ENCODE data around the gene TCIRG1.

TCIRG1 gene

DNA sequence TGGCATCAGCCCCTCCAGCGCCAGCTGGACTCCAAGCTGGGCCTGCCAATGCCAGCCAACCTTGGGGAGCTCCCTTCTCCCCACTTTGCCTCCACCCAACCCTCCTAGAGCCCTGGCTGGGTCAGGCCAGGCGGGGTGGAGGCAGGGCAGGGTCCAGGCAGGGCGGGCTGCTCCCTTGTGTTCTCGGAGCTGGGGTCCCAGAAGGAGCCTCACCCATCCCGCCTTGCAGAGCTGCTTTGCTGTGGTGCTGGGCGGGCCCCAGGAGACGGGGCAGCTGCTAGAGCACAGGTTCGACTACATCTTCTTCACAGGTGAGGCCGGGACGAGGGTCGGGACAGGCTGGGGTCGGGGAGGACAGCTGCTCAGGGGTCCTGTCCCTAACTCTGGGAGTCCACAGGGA lies 19.3 kb upstream of the TCIRG1 start:
- no peak for DNase-seq

DNA sequence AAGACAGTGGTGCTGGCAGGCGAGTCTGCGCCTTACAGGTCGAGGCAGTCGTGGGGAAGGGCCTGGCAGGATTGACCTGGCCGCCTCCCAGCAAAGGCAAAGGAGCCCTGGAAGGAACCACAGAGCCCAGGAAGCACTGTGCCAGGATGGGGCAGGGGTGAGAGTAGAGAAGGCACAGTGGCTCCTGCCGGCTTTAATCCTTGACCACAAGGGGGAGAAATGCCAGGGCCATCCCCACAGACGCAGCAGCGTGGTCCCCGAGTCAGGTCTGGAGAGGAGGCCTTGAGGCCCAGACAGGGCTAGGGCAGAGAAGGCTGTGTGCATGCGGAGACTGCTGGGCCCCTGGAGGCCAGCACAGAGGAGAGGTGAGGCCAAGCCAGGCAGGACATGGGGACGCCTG lies 18.2 kb upstream of the TCIRG1 start:
- no peak for DNase-seq

DNA sequence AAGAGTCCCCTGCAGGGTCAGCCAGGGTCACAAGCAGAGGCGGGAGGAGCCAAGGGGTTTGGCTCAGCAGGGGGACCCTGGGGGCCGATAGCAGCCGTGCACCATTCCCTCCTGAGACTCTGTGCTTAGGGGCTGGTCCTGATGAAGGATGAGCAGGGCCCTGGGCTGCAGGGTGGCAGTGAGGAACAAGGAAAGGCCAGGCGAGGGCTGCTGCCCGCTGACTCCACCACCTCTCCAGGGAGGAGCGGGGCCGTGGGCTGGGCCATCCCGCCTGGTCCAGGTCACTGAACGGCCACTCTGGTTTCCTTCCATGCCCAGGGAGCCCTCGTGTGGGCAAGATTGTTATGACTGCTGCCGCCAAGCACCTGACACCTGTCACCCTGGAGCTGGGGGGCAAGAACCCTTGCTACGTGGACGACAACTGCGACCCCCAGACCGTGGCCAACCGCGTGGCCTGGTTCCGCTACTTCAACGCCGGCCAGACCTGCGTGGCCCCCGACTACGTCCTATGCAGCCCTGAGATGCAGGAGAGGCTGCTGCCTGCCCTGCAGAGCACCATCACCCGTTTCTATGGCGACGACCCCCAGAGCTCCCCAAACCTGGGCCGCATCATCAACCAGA lies 17.5 kb upstream of the TCIRG1 start:
- no peak for DNase-seq

DNA sequence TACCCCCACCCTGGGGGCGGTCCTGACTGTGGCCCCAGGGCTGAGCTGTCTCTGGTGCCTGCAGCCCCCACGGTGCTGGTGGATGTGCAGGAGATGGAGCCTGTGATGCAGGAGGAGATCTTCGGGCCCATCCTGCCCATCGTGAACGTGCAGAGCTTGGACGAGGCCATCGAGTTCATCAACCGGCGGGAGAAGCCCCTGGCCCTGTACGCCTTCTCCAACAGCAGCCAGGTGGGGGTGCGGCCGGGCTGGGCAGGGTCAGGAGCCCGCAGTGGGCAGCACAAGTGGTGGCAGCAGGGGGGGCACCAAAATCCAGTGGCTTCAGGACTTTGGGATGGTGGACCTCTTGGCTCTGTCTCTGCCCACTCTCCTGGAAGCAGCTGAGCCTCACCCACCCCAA lies 16.3 kb upstream of the TCIRG1 start:
- DNase-seq: no peak

DNA sequence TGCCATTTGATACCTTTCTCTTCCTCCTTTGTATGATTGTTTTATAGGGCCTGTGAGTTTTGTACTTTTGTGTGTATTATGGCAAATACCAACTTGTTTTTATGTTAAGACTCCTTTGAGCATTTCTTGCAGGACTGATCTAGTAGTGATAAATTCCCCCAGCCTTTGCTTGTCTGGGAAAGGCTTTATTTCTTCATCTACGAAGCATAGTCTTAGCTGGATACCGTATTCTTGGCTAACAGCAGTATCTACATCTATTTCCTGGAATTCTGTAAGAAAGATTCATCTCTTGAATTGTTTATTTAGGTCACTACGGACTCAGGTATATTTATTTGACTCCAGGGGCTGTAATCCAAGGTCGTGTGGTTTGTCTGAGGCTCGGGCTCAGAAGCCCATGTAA lies 14.3 kb upstream of the TCIRG1 start:
- DNase-seq: no peak

DNA sequence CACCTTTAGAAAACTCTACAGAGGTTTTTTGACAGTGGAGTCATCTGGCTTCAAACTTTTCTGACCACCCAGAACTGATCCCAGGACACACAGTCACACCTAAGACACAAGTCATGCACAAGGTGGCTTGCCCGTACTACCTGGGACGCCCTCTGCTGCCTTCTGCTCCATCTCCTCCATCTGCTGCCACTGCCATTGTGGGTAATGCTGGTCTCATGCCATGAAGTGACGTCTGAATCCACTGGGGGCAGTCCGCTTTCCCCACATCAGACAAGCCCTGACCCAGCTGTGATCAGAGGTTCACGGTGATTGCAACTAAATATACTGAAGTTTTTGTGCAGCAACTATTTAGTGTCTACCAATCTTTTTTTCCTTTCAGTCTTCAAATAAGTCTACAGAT lies 13.8 kb upstream of the TCIRG1 start:
- DNase-seq: no peak

DNA sequence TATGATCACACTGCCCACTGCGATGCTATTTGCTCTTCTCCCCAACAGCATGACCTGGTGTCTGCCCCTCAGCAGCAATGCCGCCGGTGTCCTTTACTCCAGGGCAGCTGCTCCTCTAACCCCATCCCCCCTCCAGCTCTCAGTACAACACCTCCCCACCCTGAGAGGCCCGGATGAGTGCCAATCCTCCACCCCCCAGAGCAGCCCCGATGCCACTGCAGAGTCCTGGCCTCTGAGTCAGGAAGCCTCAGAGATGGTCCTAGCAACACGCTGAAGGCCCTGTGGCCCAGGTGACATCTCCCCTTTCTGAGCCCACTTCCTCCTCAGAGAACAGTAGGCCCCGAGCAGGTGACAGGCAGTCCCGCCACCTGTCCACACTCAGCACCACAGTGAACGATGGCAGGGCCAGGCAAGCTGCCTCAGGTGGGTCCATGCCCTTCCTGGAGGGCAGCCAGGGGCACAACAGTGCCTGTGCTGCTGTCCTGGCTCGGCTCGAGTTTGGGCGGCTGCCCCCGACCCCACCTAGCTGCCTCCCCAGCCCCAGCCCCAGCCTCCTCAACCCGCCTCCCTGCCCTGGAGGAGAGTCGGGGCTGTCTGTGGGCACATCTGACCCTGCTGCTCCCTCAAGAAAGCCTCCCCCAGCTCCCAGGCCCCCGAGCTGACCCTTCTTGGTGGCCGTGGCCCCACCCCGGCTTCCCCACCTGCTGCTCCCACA lies 12.3 kb upstream of the TCIRG1 start:
- no peak for DNase-seq

DNA sequence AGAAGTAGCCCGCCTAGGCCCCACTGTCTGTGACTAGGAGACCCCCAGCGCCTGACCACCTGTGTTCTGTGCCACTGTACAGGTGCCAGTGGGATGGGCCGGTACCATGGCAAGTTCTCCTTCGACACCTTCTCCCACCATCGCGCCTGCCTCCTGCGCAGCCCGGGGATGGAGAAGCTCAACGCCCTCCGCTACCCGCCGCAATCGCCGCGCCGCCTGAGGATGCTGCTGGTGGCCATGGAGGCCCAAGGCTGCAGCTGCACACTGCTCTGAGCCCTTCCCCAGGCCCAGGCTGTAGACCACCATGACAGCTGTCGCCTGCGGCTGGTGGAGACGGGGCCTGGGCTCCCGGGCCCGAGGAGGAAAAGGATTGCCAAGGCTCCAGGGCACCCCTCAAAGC lies 11.2 kb upstream of the TCIRG1 start:
- no peak for DNase-seq

DNA sequence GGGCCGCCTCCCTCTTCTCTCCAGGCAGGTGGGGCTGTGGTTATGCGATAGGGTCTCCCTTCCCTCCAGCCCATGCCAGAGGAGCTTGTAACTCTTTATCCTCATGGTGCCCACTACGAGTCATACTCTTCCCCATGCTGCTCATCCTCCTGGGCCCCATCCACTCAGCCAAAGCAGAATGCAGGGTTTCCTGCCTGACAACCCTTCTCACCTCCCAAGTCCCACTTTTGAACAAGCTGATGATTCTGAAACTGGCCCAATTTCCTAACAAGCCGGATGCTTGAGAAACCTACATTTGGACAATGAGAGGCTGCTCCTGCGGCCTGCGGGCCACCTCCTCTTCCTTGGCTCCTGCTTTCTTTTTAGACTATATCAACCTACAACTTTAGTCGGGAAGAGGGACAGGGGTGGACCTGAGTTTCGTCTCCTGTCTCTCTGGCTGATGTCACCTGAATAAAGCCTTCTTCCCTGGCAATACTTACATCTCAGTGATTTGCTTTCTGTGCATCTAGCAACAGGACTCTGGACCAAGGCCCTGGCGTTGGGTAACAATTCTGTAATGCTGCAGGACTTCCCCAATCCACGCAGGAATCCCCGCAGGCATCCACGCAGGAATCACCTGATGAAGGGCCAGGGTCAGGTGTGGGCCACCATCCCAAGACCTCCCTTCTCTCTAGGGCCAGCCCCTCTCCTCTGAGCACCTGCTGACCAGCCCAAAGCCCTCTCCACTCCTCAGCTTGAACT lies 9.9 kb upstream of the TCIRG1 start:
- no peak for DNase-seq

DNA sequence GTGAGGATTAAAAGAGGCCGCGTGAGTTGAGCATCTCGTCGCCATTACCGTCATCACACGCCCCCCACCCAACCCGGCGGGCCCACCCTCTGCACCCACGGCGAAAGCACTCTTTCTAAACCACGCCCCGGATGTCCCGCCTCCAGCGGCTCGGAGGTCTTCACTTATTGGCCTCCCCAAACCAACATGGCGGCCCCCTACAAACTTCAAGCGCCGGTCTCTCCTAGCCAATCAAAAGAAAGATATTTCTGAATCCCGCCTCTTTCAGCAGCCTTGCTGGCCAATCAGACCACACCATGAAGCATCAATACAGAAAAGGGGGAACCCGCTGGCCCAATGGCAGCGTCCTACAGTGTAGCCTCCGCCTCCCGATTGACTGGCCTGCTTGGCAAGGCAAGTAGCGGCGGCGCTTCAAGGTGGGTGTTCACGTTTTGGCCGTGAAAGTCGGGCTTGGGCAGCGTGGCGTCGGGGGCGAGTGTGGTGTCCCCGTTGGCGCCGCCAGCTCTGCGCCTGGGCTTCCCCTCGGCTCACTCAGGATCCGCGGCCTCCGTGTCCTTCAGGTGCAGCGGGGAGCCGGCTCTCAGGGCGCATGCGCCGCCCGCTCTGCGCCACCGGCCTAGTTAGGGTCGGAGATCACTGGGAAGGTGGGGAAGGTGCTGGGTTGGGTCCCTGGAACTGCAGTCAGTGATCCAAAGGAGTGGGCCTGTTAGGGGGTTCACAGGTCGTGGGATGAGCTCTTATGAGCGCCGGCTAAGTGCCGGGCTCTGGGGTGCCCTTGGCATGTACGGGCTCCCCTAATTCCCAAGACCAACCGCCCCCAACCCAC lies 8.3 kb upstream of the TCIRG1 start, which contains the start of gene NDUFS8:
NDUFS8 (plus strand) TSS at position 364 of the 826 bp plus-strand sequence. CDS start 1,471 bp downstream, outside the sequence.
- peak; percentile 99 for DNase-seq

DNA sequence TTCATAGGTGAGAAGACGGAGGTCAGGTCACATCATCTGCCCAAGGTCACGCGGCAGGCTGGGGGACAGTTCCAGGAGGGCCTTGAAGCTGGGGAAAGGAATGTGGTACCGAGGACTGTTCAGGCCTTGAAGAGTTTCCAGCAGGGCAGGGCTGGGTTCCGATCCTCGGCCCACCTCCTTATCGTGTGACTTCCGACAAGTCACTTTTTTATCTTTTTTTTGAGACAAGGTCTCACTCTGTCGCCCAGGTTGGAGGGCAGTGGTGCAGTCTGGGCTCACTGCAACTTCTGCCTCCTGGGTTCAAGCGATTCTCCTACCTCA lies 7.7 kb upstream of the TCIRG1 start:
- DNase-seq: no peak

DNA sequence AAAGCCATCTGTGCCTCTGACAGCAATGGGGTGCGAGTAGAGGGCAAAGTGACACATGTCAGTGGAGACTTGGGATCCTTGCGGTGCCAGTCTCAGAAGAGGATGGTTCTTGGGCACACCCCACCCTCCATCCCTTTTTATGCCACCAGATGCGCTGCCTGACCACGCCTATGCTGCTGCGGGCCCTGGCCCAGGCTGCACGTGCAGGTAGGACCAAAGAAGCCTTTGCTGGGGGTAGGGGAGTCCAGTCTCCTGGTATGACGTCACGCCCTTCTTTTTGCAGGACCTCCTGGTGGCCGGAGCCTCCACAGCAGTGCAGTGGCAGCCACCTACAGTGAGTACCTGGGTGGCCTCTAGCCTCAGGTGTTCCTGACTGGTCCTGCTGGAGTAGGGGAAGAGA lies 6.8 kb upstream of the TCIRG1 start:
- no peak for DNase-seq

DNA sequence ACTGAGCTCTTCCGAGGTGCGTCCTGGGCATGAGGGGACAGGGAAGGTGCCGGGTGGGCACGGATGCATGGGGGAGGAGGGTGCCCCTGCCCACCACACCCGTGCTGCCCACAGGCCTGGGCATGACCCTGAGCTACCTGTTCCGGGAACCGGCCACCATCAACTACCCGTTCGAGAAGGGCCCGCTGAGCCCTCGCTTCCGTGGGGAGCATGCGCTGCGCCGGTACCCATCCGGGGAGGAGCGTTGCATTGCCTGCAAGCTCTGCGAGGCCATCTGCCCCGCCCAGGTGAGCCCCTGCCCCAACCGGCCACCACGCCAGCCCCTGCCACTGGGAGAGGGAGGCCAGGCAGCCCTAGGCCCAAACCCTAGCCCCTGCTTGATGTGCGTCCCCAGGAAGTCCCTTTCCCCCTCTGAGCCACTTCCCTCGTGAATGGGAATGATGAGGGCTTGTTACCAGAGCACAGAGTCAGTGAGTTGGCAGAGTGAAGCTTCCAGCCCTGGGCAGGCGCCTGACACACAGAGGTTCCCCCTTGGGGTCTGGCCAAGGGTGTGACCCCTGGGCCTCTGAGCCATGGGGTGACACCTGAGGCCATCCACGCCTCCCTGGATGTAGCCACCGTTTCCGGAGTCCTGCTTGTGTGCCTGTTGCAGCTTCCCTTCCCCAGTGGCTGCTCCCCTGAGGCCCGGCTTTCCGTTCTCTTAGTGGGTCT lies 5.7 kb upstream of the TCIRG1 start:
- DNase-seq: no peak

DNA sequence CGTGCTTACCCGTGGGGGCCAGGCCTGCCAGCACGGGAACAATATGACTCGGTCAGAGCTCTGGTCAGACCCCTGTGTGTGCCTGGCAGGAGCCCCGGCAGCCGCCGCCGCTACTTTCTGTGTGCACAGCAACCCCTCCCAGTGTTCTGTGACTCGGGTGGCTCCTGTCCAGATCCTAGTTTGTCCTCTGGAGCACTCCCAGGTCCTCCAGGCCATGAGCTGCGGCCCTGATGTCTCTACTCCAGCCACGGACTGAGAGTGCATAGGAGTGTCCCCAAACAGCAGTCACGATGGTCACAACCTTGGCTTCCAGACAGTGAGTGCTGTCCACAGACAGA lies 5.1 kb upstream of the TCIRG1 start:
- DNase-seq: no peak

DNA sequence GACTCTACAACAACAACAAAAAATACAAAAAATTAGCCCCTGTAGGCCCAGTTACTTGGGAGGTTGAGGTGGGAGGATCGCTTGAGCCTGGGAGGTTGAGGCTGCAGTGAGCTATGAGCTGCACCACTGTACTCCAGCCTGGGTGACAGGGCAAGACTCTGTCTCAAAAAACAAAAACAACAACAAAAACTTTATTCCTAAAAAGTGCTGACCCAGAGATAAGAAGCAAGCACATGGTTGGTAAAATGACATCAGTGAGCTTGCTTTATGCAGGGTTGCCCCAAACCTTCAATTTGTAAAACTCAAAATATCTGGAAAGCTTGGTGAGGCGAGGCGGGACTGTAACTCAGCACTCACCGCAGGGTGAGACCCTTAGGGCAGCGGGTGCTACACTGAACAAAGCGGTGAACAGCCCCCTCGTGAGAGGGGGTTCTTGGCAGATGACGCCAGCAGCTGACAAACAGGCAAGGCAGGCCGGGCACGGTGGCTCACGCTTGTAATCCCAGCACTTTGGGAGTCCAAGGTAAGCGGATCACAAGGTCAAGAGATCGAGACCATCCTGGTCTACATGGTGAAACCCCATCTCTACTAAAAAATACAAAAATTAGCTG lies 3.5 kb upstream of the TCIRG1 start:
- DNase-seq: no peak

DNA sequence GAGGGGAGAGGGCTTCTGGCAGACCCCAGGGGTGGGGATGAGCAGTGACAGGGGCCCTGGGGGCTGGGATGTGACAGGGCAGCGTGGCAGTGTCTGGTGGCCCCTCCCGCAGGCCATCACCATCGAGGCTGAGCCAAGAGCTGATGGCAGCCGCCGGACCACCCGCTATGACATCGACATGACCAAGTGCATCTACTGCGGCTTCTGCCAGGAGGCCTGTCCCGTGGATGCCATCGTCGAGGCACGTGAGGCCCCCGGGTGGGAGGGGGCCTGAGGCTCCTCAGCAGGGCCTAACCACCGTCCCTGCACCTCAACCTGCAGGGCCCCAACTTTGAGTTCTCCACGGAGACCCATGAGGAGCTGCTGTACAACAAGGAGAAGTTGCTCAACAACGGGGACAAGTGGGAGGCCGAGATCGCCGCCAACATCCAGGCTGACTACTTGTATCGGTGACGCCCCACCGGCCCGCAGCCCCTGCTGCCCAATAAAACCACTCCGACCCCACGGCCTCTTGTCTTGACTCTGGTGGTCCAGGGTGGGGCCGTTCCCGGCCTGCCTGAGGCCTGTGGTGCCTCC lies 2.6 kb upstream of the TCIRG1 start:
- DNase-seq: no peak

DNA sequence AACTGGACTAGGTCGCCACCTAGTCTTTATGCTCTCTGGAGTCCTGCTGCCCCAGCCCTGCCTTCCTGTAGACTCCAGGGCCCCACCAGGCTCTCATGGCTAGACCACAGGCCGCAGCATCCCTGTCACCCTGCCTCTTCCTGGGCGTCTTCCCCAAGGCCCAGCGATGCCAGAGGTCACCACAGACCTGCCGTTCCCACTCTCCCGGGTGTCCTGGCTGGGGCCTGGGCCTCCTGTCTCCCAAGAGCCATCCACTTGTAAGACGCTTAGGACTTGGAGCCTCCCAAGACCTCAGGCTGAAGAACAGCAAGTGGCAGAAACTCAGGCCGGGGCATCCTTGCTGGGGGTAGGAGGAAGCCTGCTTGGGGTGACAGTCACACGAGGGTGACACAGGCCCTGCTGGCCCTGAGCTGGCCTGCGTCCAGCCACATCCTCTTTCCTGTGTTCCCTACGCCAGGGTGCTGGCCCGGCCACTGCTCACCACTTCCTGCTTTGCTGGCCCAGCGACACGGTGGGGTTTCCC lies 2.0 kb upstream of the TCIRG1 start:
- DNase-seq: no peak

DNA sequence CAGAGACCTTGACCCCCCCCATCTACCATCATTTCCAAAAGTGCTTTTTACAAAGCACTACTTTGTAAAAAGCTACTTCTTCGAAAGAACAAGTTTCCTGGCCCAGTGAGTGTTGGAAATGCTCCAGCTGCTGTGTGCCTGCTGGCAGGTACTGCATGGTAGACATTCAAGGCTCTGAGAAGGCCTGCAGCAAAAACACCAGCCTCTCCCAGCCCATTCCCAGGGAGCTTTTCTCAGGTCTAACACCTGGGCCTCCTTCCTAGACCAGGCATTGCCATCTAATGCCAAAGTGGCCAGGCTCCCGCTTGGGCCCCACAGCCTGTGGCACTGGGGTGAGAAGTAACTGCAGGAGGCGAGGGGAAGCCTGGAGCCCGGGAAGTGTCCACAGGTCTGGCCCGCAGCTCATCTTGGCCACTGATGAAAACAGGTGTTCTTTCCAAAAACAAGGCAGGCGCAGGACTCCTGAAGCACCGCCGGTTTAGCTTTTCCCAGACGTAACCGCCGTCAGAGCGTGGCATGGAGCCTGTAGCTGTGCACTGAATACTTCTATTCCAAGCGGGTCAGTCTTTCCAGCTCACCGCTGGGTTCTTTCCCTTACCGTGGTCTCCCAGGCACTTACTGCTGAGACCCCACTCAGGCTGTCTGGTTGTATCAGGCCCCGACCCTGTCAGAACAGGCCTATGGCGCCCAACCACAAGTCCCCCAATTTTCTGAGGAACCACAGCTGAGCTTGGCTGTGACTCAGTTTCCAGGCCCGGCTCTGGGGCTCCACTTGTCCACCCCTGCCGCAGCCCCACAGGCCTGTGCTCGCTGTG lies 1.2 kb upstream of the TCIRG1 start:
- DNase-seq: no peak

DNA sequence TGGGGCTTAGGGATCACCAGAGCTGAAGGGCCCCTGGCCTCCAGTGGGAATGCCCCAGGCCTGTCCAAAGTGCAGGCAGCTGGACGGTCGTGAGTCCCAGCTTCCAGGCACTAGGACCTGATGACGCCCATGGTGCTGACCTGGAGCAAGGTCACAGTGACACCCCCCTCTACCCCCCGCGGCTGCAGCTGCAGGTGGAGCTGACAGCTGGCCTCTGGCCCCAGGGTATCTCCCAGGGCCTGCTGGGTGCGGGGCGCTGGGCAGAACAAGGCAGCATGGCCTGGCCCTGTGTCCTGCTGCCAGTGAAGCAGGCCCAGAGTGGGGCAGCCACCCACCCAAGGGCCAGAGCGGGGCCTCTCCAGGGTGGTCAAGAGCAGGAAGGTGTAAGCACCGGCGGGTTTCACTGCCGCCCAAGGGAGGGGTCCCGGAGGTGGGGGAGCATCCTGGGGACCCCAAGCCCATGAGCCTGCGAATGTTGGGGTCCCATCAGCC lies 553 bp upstream of the TCIRG1 start:
- DNase-seq: no peak

DNA sequence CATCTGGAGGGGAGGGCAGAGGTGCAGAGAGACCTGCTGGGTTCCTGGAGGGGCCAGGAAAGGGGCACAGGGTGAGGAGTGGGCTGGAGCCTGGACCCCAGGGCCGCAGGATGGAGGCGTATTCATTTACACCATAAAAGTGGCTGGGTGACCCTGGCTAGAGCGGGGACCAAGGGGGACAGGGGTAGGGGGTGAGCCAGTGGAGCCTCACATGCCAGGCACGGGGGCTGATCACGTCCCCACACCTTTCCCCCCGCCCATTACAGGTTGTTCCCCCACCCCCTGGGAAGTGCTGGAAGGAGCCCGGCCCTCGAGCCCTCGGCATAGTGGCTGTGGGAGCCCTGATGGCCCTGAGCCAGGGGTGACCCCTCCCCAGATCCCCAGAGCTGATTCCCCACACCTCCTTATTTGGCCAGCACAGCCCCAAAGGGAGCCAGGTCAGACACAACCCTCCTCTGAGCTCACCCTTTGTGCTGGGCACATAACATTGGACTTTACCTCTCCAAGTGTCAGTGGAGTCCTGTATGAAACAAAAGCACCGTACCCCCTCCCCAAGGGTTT lies 781 bp downstream of the TCIRG1 start:
- no peak for DNase-seq
